GM19193 (cell line): Measurements from ENCODE around the gene DPYSL4.

ENCODE experiments used
- POLR2A ChIP-seq: IDR thresholded peaks from 4 replicates; pipeline ENCODE4 v1.6.1; 2011; ENCODE audit not compliant: insufficient read depth, insufficient read length; ENCODE audit errors: extremely low read depth

DPYSL4 gene

DNA sequence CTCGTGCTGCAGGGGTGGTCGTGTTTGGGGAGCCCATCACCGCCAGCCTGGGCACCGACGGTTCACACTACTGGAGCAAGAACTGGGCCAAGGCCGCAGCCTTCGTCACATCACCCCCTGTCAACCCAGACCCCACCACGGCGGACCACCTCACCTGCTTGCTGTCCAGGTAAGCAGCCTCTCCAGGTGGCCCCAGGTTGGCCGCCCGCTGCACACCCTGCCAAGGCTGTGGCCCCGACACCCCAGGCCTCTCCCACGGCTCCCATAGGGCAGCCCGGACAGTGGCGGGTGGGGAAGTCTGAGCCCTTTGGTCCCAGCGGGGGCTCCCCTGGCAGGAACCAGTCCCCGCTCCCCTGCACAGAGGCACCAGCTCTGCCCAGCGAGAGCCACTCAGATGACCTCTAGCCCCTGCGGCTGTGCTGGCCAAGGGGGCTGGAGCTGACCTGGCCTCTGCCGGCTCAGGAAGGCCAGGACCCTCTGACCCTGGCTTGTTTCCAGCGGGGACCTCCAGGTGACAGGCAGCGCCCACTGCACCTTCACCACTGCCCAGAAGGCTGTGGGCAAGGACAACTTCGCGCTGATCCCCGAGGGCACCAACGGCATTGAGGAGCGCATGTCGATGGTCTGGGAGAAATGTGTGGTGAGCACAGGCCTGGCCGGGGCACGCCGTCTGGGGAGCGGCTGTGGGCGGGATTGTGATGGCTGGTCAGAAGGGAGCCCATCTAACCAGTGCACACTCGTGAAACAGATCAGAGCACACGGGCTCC lies 13.8 kb downstream of the DPYSL4 start:
- no peak for TF ChIP-seq POLR2A

DNA sequence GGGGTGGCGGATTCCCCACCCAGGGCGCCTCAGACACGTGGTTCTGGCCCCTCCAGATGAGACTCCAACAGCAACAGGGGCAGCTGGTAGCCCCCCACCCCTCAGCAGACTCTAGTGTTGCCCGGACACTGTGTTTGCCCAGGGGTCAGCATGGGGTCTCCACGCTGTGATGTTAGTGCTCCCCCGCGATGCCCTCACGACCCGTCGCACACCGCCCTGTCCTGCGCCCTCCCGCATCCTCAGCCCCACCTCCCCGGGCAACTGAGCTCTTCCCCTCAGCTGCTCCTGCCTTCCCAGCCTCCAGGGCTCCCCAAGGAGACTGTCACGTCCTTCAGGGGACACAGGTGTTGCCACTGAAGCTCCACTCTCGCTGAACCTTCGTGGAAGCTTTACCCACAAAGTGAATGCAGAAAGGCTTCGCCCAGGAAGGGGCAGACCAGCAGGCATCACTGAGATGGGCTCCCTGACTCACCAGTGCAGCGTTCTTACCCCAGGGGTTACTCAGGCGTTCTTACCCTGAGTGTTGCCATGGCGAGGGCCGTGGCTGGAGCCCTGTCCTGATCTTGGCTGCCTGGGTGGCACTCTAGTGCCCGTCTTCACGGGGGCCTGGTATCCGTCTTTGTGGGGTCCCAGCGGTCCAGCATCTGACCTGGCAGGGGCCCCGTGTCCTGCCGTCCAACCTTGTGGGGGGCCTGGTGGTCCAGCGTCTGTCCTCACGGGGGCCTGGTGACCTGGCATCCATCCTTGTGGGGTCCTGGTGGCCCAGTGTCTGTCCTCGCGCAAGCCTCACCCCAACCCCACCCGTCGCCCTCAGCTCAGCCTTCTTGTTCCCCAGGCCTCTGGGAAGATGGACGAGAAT lies 14.6 kb downstream of the DPYSL4 start:
- TF ChIP-seq POLR2A: no peak

GRCh38 chr10:132202070-132202970 lies 15.6 kb downstream of the DPYSL4 start:
- TF ChIP-seq POLR2A: no peak

- TF ChIP-seq POLR2A: no peak
These were observed 16.7 kb downstream of the DPYSL4 start for GRCh38 chr10:132203256-132204077.

DNA sequence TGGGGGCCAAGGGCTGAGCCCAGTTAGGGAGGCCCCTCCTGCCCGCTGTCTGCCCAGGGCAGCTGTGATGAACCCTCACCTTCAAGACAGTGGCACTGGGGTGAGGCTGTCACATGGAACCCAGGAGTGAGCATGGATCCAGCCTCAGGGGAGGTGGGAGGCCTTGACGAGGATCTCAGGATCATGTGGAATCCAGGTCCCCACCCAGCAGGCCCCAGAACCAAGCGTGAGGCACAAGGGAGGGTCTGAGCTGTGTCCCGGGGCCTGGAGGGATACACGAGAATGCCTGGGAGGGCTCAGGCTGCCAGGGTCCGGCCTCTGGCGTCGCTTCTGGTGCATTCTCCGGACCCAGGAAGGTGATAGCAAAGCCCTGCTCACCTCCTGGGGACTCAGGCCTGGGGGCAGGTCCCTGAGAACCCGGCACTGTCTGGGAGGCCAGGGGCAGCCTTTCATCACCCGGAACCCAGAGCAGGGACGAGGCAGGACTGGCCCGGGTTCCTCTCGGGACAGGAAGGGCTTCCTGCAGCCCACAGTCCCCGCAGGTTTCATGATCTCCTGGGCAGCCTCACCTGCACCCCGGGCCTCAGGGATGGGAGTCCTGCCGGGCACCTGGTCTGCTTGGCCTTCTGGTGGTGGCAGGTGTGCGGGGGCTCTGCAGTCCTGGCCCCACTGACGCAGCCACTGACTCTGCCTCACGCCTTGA lies 17.5 kb downstream of the DPYSL4 start:
- TF ChIP-seq POLR2A: no peak

DNA sequence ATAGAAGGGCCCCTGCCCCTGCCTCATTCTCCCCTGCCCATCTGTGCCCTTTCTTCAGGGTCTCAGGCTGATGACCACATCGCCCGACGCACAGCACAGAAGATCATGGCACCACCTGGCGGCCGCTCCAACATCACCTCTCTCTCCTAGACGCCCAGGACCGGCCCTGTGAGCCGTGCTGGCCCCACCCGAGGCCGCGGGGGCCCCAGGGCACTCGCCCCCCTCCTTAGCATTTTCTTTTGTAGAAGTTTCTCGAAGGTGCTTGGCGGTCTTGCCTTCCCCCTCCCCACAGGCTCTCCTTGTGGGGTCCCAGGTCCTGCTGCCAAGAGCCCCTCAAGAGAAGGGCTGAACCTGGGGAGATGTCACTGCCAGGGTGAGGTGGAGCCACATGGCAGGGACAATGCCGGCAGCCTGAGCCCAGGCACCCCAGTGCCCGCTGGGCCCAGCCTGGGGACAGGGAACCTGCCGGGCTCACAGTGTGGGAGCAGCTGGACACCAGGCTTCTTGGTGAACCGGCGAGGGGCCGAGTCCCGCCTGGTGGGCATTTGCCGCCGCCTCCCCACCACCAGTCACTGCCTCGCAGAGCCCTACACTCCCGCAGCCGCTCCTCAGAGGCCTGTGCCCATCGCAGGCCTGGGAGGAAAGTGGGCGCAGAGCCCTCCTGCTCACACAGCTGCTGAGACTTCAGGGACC lies 18.2 kb downstream of the DPYSL4 start:
- TF ChIP-seq POLR2A: no peak

DNA sequence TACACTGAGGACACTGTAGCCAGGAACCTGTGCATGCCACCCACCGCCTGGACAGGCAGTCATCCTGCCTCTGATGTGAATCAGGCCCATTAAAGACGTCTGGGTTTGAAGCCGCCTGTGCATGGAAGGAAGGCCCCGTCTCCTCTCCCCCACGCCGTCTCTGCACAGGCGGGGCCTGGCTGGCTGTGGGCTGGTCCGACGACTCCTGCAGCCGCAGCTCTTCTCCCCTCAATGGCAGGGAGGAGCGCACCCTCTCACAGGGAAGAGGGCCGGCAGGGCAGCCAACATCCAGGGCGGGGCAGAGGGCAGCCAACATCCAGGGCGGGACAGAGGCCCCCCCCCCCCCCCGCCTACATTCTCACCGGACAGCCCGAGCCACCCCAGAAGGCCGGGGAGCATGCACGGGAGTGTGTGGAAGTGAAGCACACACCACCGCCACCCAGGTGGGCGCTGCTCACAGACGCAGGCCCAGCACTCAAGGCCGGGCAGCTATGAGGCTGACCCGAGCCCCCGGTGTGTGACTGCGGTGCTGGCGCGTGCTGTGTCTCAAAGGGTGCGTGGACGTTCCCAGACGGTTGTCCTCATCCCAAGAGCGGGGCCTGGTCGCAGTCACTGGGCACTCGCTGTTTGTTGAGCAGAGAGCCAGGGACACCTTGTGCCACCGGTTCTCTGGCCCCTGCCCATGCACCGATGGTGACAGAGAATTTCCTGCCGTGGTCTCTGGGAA lies 19.1 kb downstream of the DPYSL4 start:
- no peak for TF ChIP-seq POLR2A

GRCh38 chr10:132206377-132206745 lies 19.6 kb downstream of the DPYSL4 start:
- no peak for TF ChIP-seq POLR2A

DNA sequence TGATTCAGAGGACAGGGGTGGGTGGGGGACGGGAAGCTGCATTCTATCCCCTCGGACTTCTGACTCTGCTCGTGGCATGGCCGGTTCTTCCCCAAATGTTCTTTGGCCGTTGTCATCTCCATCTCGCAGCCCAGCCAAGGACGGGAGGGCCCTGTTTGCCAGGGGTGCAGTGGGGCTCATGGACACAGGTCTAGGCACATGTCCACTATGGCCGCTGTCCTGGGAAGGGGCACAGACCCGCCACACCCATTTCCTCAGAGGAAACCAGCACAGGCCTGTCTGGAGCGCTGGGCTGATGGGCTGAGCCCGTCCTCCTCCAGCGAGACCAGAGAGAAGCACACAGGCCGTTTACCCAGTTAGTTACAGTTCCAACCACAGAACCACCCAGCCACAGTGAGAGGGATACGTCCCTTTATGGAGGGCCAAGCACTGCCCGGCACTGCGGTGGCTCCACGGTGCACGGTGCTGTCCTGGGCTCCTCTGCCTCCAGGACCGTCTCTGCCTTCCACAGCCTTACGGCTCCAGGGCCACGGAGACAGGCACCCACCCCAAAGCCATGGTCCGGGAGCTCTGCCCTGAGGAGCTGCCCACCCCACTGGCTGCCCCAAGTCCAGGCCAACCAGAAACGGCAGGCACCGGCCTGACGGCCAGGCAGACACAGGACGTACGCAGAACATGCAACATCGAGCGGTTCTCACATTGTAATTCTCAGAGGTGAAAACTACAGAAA lies 20.2 kb downstream of the DPYSL4 start:
- no peak for TF ChIP-seq POLR2A

GRCh38 chr10:132207536-132208461 lies 21.1 kb downstream of the DPYSL4 start:
- no peak for TF ChIP-seq POLR2A
